RPMI8226 (cell line): Measurements from ENCODE around the gene MAD1L1.
"Not testable (repeated sequence)": the region's sequence is repeated elsewhere in the genome, so short reads cannot be mapped to it uniquely, and the experiment has no call there.

Experiments used
- DNase-seq: peaks from one replicate; pipeline ENCODE4 v3.0.0-alpha.2; 2015

Gene MAD1L1

GRCh38 chr7:2008101-2008935 lies 224.4 kb downstream of the MAD1L1 start:
- DNase-seq = no peak

- no peak for DNase-seq
Observed at GRCh38 chr7:2007551-2007950, 225.2 kb downstream of the MAD1L1 start.

GRCh38 chr7:2006921-2007381 lies 225.8 kb downstream of the MAD1L1 start:
- DNase-seq = no peak

GRCh38 chr7:2006231-2006771 lies 226.4 kb downstream of the MAD1L1 start:
- no peak for DNase-seq

GRCh38 chr7:2005786-2006185 lies 227.0 kb downstream of the MAD1L1 start:
- DNase-seq = no peak

GRCh38 chr7:2004841-2005725 lies 227.7 kb downstream of the MAD1L1 start:
- no peak for DNase-seq

- no peak for DNase-seq
Observed at GRCh38 chr7:2003931-2004812, 228.6 kb downstream of the MAD1L1 start.

GRCh38 chr7:2003451-2003930 lies 229.3 kb downstream of the MAD1L1 start:
- DNase-seq = no peak

- DNase-seq = no peak
Observed at GRCh38 chr7:2002561-2003450, 229.9 kb downstream of the MAD1L1 start.

- no peak for DNase-seq
Observed at GRCh38 chr7:2001601-2002442, 230.9 kb downstream of the MAD1L1 start.

- DNase-seq = no peak
Observed at GRCh38 chr7:2000746-2001321, 231.9 kb downstream of the MAD1L1 start.

GRCh38 chr7:2000153-2000687 lies 232.5 kb downstream of the MAD1L1 start:
- DNase-seq = no peak

- no peak for DNase-seq
Observed at GRCh38 chr7:1999278-1999984, 233.3 kb downstream of the MAD1L1 start.

- DNase-seq = no peak
Observed at GRCh38 chr7:1998146-1998545, 234.6 kb downstream of the MAD1L1 start.

GRCh38 chr7:1997537-1998076 lies 235.1 kb downstream of the MAD1L1 start:
- DNase-seq = no peak

GRCh38 chr7:1996816-1997215 lies 235.9 kb downstream of the MAD1L1 start:
- DNase-seq = no peak

GRCh38 chr7:1995911-1996420 lies 236.8 kb downstream of the MAD1L1 start:
- DNase-seq = not testable (repeated sequence)

- no peak for DNase-seq
Observed at GRCh38 chr7:1995426-1995825, 237.3 kb downstream of the MAD1L1 start.
